Activated CD8-positive, alpha-beta T cell treated with anti-CD3 and anti-CD28 coated beads for 36 hours (primary cell): Measurements from ENCODE around the gene SMCO3. TPM values are rescaled to one million over a fixed set of nuclear protein-coding genes. Genes with fewer than 3 reads are reported as not detected.
A peak's percentile ranks its signal among the peaks of the same experiment; 100 is the strongest.

Experiments
- ATAC-seq: fragments of 200-7000 bp; cut with Tn5 transposase; one replicate; pipeline ENCODE4 v1.10.0; 2021; ENCODE audit warnings: mild to moderate bottlenecking, moderate library complexity
- CTCF ChIA-PET: fragments of 350-600 bp; sonication (Branson Sonifier 250); formaldehyde crosslinking; loops from one replicate; lab custom pipeline; 2021; ENCODE audit warnings: antibody characterized with exemption; lab: Charles Lee
- POLR2A ChIA-PET: fragments of 350-600 bp; sonication (Branson Sonifier 250); formaldehyde crosslinking; loops from one replicate; lab custom pipeline; 2021; ENCODE audit warnings: antibody characterized with exemption; lab: Charles Lee
- DNase-seq: peaks from one replicate; pipeline ENCODE4 v3.0.0-alpha.2; 2020
- H3K27ac Mint-ChIP-seq: one replicate; pipeline ENCODE4 v1.8.0; 2021; ENCODE audit warnings: mild to moderate bottlenecking, mixed read lengths
- H3K27me3 Mint-ChIP-seq: one replicate; pipeline ENCODE4 v1.8.0; 2021; ENCODE audit warnings: mixed read lengths
- H3K36me3 Mint-ChIP-seq: one replicate; pipeline ENCODE4 v1.8.0; 2021; ENCODE audit warnings: low read depth, mixed read lengths
- H3K4me1 Mint-ChIP-seq: one replicate; pipeline ENCODE4 v1.8.0; 2021; ENCODE audit warnings: low read depth, mixed read lengths
- H3K4me3 Mint-ChIP-seq: one replicate; pipeline ENCODE4 v1.8.0; 2021; ENCODE audit warnings: mild to moderate bottlenecking, moderate library complexity, mixed read lengths
- H3K9me3 Mint-ChIP-seq: one replicate; pipeline ENCODE4 v1.8.0; 2021; ENCODE audit warnings: mixed read lengths
- CTCF ChIP-seq: fragments of 200-600 bp; IDR thresholded peaks from one replicate; pipeline ENCODE4 v1.8.0; 2022; ENCODE audit warnings: antibody characterized with exemption, mild to moderate bottlenecking
- intact Hi-C: fragments of 100-400 bp; cut with micrococcal nuclease; formaldehyde crosslinking; loops from one replicate; pipeline ENCODE4 v1.10.0; 2022
- total RNA-seq, 2 experiments: library from RNA; stranded (reverse); gene quantifications; one replicate each; pipeline ENCODE4 v1.2.3, GENCODE V29; 2021

SMCO3 gene
- total RNA-seq, 2 experiments from 2014 or later = not detected

GRCh38 chr12:14802721-14803010 is 11.3 kb downstream of the SMCO3 start:
- no peaks in the 10 kb centered on the region for H3K9me3 Mint-ChIP-seq
- H3K27ac Mint-ChIP-seq = no peak overlapping the region
- CTCF ChIA-PET = interaction anchor here (0.9 to 3.4 kb wide), 8 partner anchors 13 to 418 kb away, joined by 3 to 18 read pairs (median 4); partner anchors contain the start of gene RERG
- intact Hi-C loops = loop anchor here (1.0 kb wide), 1 partner anchor 28 kb away; a partner anchor contains a TSS
- H3K27me3 Mint-ChIP-seq = no peaks in the 10 kb centered on the region
- no peak for DNase-seq
- peaks cover 31% of the 10 kb centered on the region for H3K36me3 Mint-ChIP-seq
- POLR2A ChIA-PET = interaction anchor here (0.7 to 3.0 kb wide), 9 partner anchors 10 to 388 kb away, joined by 3 to 33 read pairs (median 5); a partner anchor contains a TSS
- H3K4me1 Mint-ChIP-seq = peaks cover 37% of the 10 kb centered on the region
- H3K4me3 Mint-ChIP-seq = no peak overlapping the region
- ATAC-seq = no peak
- TF ChIP-seq CTCF = no peak

DNA sequence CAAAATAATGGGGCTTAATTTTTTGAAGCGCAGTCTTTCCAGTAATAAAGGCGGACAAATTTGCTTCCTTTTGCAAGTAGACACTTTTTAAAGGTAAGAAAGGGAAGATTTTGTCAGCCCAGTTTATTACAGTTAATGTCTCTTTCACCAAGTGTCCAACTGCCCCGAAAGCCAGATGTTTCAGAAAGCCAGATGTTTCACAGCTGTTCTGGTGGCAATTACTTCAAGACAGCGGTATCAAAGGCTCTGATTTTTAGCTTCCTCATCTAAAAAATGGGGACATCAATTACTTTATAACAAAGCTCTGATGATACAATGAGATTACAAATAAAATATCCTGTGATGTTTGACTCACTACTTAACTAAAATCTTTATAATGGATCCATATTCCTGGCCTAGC is 11.7 kb downstream of the SMCO3 start:
- no peaks in the 10 kb centered on the region for H3K9me3 Mint-ChIP-seq
- peaks cover 35% of the 10 kb centered on the region for H3K36me3 Mint-ChIP-seq
- TF ChIP-seq CTCF = no peak
- POLR2A ChIA-PET = interaction anchor here (0.7 to 3.0 kb wide), 8 partner anchors 9 to 388 kb away, joined by 3 to 33 read pairs (median 5); a partner anchor contains a TSS
- CTCF ChIA-PET = interaction anchor here (1.0 to 3.4 kb wide), 7 partner anchors 17 to 419 kb away, joined by 3 to 18 read pairs (median 5); partner anchors contain the start of gene RERG
- DNase-seq = no peak
- intact Hi-C loops = loop anchor here (1.0 kb wide), 1 partner anchor 28 kb away; a partner anchor contains a TSS
- no peak overlapping the region for H3K4me3 Mint-ChIP-seq
- no peak overlapping the region for H3K27ac Mint-ChIP-seq
- peaks cover 37% of the 10 kb centered on the region for H3K4me1 Mint-ChIP-seq
- no peaks in the 10 kb centered on the region for H3K27me3 Mint-ChIP-seq
- ATAC-seq = no peak

DNA sequence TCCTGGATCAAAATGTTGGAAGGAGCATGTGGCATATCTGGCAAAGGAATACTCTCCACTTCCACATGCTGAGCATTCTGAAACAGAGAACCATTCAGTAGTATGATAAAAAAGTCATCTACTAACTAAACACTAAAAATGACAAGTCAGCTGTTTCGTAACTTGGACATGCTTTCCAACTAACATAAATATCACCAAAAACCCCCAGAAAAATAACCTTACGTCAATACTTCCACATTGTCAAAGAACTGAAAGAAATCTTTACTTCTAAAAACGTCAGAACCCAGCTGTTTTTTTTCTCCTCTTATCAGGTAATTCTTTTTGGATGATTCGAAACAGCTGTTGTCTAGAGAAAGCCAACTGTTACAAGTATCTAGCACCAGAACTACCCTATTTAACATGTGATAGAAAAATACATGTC is 18.9 kb downstream of the SMCO3 start:
- ChIA-PET CTCF (interaction anchor here (2.7 kb wide), 1 partner anchor 10 kb away, joined by 9 read pairs; no protein-coding TSS in a partner anchor), POLR2A (interaction anchor here (0.7 to 1.6 kb wide), 2 partner anchors 11 to 102 kb away, joined by 3 to 4 read pairs; no protein-coding TSS in a partner anchor)

DNA sequence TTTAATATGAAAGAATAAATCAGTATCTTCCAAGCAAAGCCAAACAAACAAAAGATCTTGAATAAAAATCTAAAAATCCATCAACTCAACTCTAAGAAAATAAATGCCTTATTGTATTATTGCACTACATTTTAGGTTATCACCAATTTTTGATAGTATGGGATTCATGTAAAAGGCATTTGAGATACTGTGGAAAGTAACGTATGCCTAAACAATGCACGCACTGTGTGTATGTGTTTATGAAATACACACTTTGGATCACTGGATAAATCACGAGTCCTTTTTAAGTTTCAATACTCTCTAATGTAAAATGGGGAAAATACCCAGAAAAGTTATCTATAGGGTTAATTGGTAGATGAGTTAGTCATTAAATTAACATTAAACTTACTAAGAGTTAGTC is 28.4 kb downstream of the SMCO3 start:
- intact Hi-C loops = no loop called here
- ATAC-seq (no peak), DNase-seq (no peak)
- H3K4me1 Mint-ChIP-seq = peaks cover 4% of the 10 kb centered on the region
- no peak overlapping the region for H3K27ac Mint-ChIP-seq
- H3K27me3 Mint-ChIP-seq = no peaks in the 10 kb centered on the region
- ChIA-PET POLR2A (interaction anchor here (1.2 to 1.4 kb wide), 2 partner anchors 9 to 15 kb away, joined by 3 read pairs; no protein-coding TSS in a partner anchor), CTCF (interaction anchor here (0.8 to 2.6 kb wide), 4 partner anchors 9 to 17 kb away, joined by 3 to 17 read pairs (median 6); a partner anchor contains a TSS)
- no peak overlapping the region for H3K4me3 Mint-ChIP-seq
- peaks cover 46% of the 10 kb centered on the region for H3K36me3 Mint-ChIP-seq
- TF ChIP-seq CTCF = no peak
- H3K9me3 Mint-ChIP-seq = no peaks in the 10 kb centered on the region

More for the DNA sequence above, 18.9 kb downstream of the SMCO3 start:
- Mint-ChIP-seq H3K4me3 (no peak overlapping the region), H3K4me1 (peaks cover 3% of the 10 kb centered on the region), H3K36me3 (peaks cover 72% of the 10 kb centered on the region), H3K9me3 (no peaks in the 10 kb centered on the region), H3K27me3 (no peaks in the 10 kb centered on the region), H3K27ac (peak overlapping the region; percentile 7)
- ATAC-seq (no peak), DNase-seq (no peak)
- no peak for TF ChIP-seq CTCF
- intact Hi-C loops = no loop called here

- Mint-ChIP-seq H3K4me3 (no peak overlapping the region), H3K27ac (no peak overlapping the region), H3K9me3 (no peaks in the 10 kb centered on the region), H3K4me1 (peaks cover 7% of the 10 kb centered on the region), H3K27me3 (no peaks in the 10 kb centered on the region), H3K36me3 (peaks cover 35% of the 10 kb centered on the region)
- DNase-seq = no peak
- ChIA-PET CTCF (interaction anchor here (0.9 to 4.1 kb wide), 5 partner anchors 9 to 18 kb away, joined by 3 to 17 read pairs (median 9); no protein-coding TSS in a partner anchor), POLR2A (interaction anchor here (0.6 to 2.0 kb wide), 5 partner anchors 9 to 14 kb away, joined by 3 to 14 read pairs (median 3); a partner anchor contains a TSS)
- no peak for TF ChIP-seq CTCF
- ATAC-seq = no peak
- intact Hi-C loops = no loop called here
Observed at GRCh38 chr12:14784471-14784870, 29.5 kb downstream of the SMCO3 start.
